H1 (cell line): ENCODE data around the gene ANKS1B. TPM values are rescaled to one million over a fixed set of nuclear protein-coding genes. Genes with fewer than 3 reads are reported as not detected.

Experiments
- CTCF ChIA-PET: fragments of 300-600 bp; sonication (Branson Sonifier 250); formaldehyde crosslinking; loops from one replicate; lab custom pipeline; 2021; ENCODE audit not compliant: partially characterized antibody; lab: Charles Lee
- POLR2A ChIA-PET: fragments of 300-600 bp; sonication (Branson Sonifier 250); formaldehyde crosslinking; loops from one replicate; lab custom pipeline; 2021; ENCODE audit warnings: inconsistent platforms; ENCODE audit not compliant: partially characterized antibody; lab: Charles Lee
- DNase-seq, 2 experiments: peaks; one replicate each; pipeline versions ENCODE4 v3.0.0 to v3.0.0-alpha.2; 2010 to 2022; ENCODE audit warnings: low spot score in 2 of 2, low read depth in 1 of 2, mixed read lengths in 1 of 2
- FAIRE-seq: peaks from 2 replicates; lab custom pipeline; 2011; peaks lifted over from hg19 to GRCh38; lab: Jason Lieb, UNC
- H2AFZ ChIP-seq: 2 replicates; pipeline ENCODE4 v1.8.1; 2012; ENCODE audit warnings: low read length, inconsistent platforms
- H2AK5ac ChIP-seq: 2 replicates; pipeline ENCODE4 v1.6.1; 2013; ENCODE audit warnings: low read depth, low read length
- H2BK120ac ChIP-seq: replicated peaks from 2 replicates; pipeline ENCODE3; 2013; ENCODE audit warnings: low read depth, low read length, inconsistent platforms
- H2BK12ac ChIP-seq: 2 replicates; pipeline ENCODE4 v1.6.1; 2013; ENCODE audit warnings: low read depth, low read length
- H2BK15ac ChIP-seq: 2 replicates; pipeline ENCODE4 v1.6.1; 2013; ENCODE audit warnings: low read length
- H2BK20ac ChIP-seq: 2 replicates; pipeline ENCODE4 v1.6.1; 2013; ENCODE audit warnings: low read length
- H2BK5ac ChIP-seq: 2 replicates; pipeline ENCODE4 v1.6.1; 2013; ENCODE audit warnings: low read depth, low read length
- H3K14ac ChIP-seq: 2 replicates; pipeline ENCODE4 v1.6.1; 2013; ENCODE audit warnings: inconsistent platforms; ENCODE audit not compliant: insufficient read length
- H3K18ac ChIP-seq: 2 replicates; pipeline ENCODE4 v1.6.1; 2013; ENCODE audit warnings: low read length; ENCODE audit errors: extremely low read depth
- H3K23ac ChIP-seq: 2 replicates; pipeline ENCODE4 v1.6.1; 2013; ENCODE audit warnings: inconsistent platforms; ENCODE audit not compliant: insufficient read length
- H3K23me2 ChIP-seq: 2 replicates; pipeline ENCODE4 v1.6.1; 2013; ENCODE audit warnings: low read depth, low read length
- H3K27ac ChIP-seq: 2 replicates; pipeline ENCODE4 v1.6.1; 2011; ENCODE audit warnings: low read depth, low read length, inconsistent platforms
- H3K27me3 ChIP-seq, 4 experiments: replicated peaks in 1 of 4; 1 replicate in 1 of 4; 2 replicates in 3 of 4; pipeline versions ENCODE4 v1.6.1 to v1.8.1; 2011 to 2013; ENCODE audit warnings: low read length in 3 of 4, mild to moderate bottlenecking in 3 of 4, inconsistent platforms in 2 of 4, mixed read lengths in 2 of 4, moderate library complexity in 1 of 4; ENCODE audit not compliant: control insufficient read depth in 3 of 4, insufficient read depth in 3 of 4; ENCODE audit errors: extremely low read depth in 1 of 4
- H3K36me3 ChIP-seq, 4 experiments: 2 replicates each; pipeline versions ENCODE4 v1.6.1 to v1.8.1; 2011 to 2013; ENCODE audit warnings: mild to moderate bottlenecking in 4 of 4, low read length in 3 of 4, moderate library complexity in 2 of 4, control low read depth in 1 of 4, inconsistent platforms in 1 of 4; ENCODE audit not compliant: insufficient read depth in 4 of 4, control insufficient read depth in 2 of 4
- H3K4ac ChIP-seq: replicated peaks from 2 replicates; pipeline ENCODE3; 2013; ENCODE audit warnings: low read length, low read depth, mixed read lengths, inconsistent platforms; ENCODE audit not compliant: insufficient read length
- H3K4me1 ChIP-seq, 4 experiments: replicated peaks in 1 of 4; 1 replicate in 1 of 4; 2 replicates in 3 of 4; pipeline versions ENCODE4 v1.6.1 to v1.8.1; 2011 to 2013; ENCODE audit warnings: low read length in 3 of 4, inconsistent platforms in 2 of 4, mixed read lengths in 1 of 4; ENCODE audit not compliant: insufficient read depth in 4 of 4, control insufficient read depth in 3 of 4
- H3K4me2 ChIP-seq, 2 experiments: 2 replicates each; pipeline versions ENCODE4 v1.6.1 to v1.8.1; 2011 to 2013; ENCODE audit warnings: low read depth in 2 of 2, low read length in 2 of 2, control low read depth in 1 of 2, inconsistent platforms in 1 of 2, mild to moderate bottlenecking in 1 of 2; ENCODE audit not compliant: insufficient read depth in 1 of 2
- H3K4me3 ChIP-seq, 4 experiments: fragments of 200-600, 300-600 bp in 1 of 4; sonication (generic), shearing (Covaris generic), sonication (Bioruptor Twin) in 1 of 4; 2 replicates each; pipeline versions ENCODE4 v1.5.1 to v1.8.1; 2011 to 2016; ENCODE audit warnings: low read length in 4 of 4, low read depth in 3 of 4, control low read depth in 2 of 4, inconsistent platforms in 2 of 4, mild to moderate bottlenecking in 2 of 4, mixed read lengths in 1 of 4, moderate library complexity in 1 of 4; ENCODE audit not compliant: insufficient read depth in 2 of 4; ENCODE audit errors: extremely low read depth in 1 of 4
- H3K56ac ChIP-seq: replicated peaks from 2 replicates; pipeline ENCODE3; 2013; ENCODE audit warnings: low read depth, mild to moderate bottlenecking, mixed read lengths, low read length, inconsistent platforms; ENCODE audit not compliant: insufficient read length
- H3K79me1 ChIP-seq: 2 replicates; pipeline ENCODE4 v1.6.1; 2013; ENCODE audit warnings: low read depth, low read length, control low read depth
- H3K79me2 ChIP-seq, 2 experiments: 2 replicates each; pipeline versions ENCODE4 v1.6.1 to v1.8.1; 2012 to 2013; ENCODE audit warnings: low read length in 2 of 2, mild to moderate bottlenecking in 2 of 2, inconsistent platforms in 1 of 2; ENCODE audit not compliant: insufficient read depth in 2 of 2, control insufficient read depth in 1 of 2
- H3K9ac ChIP-seq, 4 experiments: replicated peaks in 1 of 4; 1 replicate in 1 of 4; 2 replicates in 3 of 4; pipeline versions ENCODE4 v1.6.1 to v1.8.1; 2011 to 2013; ENCODE audit warnings: low read depth in 3 of 4, low read length in 3 of 4, control low read depth in 2 of 4, mild to moderate bottlenecking in 2 of 4, moderate library complexity in 2 of 4, inconsistent platforms in 1 of 4; ENCODE audit errors: extremely low read depth in 1 of 4
- H3K9me3 ChIP-seq, 2 experiments: 2 replicates each; pipeline versions ENCODE4 v1.6.1 to v1.8.1; 2012 to 2013; ENCODE audit warnings: mild to moderate bottlenecking in 2 of 2, moderate library complexity in 2 of 2, control low read depth in 1 of 2, inconsistent platforms in 1 of 2, low read depth in 1 of 2, low read length in 1 of 2, mixed read lengths in 1 of 2; ENCODE audit not compliant: insufficient read depth in 2 of 2
- H4K20me1 ChIP-seq, 2 experiments: replicated peaks in 1 of 2; 2 replicates each; pipeline versions ENCODE3 to v1.8.1; 2011 to 2013; ENCODE audit warnings: inconsistent platforms in 2 of 2, low read length in 2 of 2, mild to moderate bottlenecking in 1 of 2; ENCODE audit not compliant: insufficient read depth in 2 of 2, control insufficient read depth in 1 of 2
- H4K5ac ChIP-seq: 2 replicates; pipeline ENCODE4 v1.6.1; 2013; ENCODE audit warnings: low read length, low read depth, mixed read lengths, inconsistent platforms; ENCODE audit not compliant: insufficient read length
- H4K8ac ChIP-seq: 2 replicates; pipeline ENCODE4 v1.8.0; 2013; ENCODE audit warnings: mild to moderate bottlenecking, moderate library complexity, low read length, inconsistent platforms; ENCODE audit not compliant: insufficient read depth; ENCODE audit errors: extremely low read depth
- H4K91ac ChIP-seq: replicated peaks from 2 replicates; pipeline ENCODE3; 2013; ENCODE audit warnings: low read length, mixed read lengths, inconsistent platforms; ENCODE audit not compliant: insufficient read length
- ASH2L ChIP-seq: fragments of 200-600, 300-600 bp; sonication (generic); IDR thresholded peaks from one replicate; pipeline ENCODE4 v1.7.1; 2017; ENCODE audit warnings: low read length
- ATF3 ChIP-seq: IDR thresholded peaks from 2 replicates; pipeline ENCODE4 v1.6.1; 2011; ENCODE audit warnings: low read depth, mild to moderate bottlenecking, low read length; ENCODE audit not compliant: insufficient read depth
- CEBPB ChIP-seq: IDR thresholded peaks from 2 replicates; pipeline ENCODE4 v1.6.1; 2012; ENCODE audit warnings: low read depth, low read length
- CTCF ChIP-seq, 3 experiments: IDR thresholded peaks; 1 replicate in 2 of 3; 2 replicates in 1 of 3; pipeline versions ENCODE4 v1.5.1 to v1.6.1; 2011; ENCODE audit warnings: low read length in 3 of 3, mild to moderate bottlenecking in 3 of 3, inconsistent platforms in 2 of 3, low read depth in 1 of 3, moderate library complexity in 1 of 3; ENCODE audit not compliant: insufficient read depth in 1 of 3; ENCODE audit errors: control extremely low read depth in 1 of 3
- POLR2AphosphoS5 ChIP-seq: IDR thresholded peaks from 2 replicates; pipeline ENCODE4 v1.6.1; 2011; ENCODE audit warnings: low read depth, low read length
- SIRT6 ChIP-seq: IDR thresholded peaks from one replicate; pipeline ENCODE4 v1.7.1; 2012; ENCODE audit warnings: low read length, inconsistent platforms
- YY1 ChIP-seq: IDR thresholded peaks from 2 replicates; pipeline ENCODE4 v1.6.1; 2011; ENCODE audit warnings: low read depth, mild to moderate bottlenecking, low read length
- WGBS, 2 experiments: shearing (Covaris generic) in 1 of 2; methylation state at CpG; one replicate each; pipeline versions ENCODE4 v1.1.6 to v1.1.7; 2013 to 2015; ENCODE audit warnings: low lambda C conversion rate in 2 of 2, mixed read lengths in 2 of 2, inconsistent platforms in 1 of 2, low coverage in 1 of 2, missing lambda C conversion rate in 1 of 2; ENCODE audit not compliant: insufficient replicate concordance in 2 of 2, insufficient coverage in 1 of 2, insufficient read length in 1 of 2; ENCODE audit errors: extremely low coverage in 1 of 2, missing lambda C conversion rate in 1 of 2; 5-methylcytosine and 5-hydroxymethylcytosine counted together
- polyA plus RNA-seq, 7 experiments: library from polyadenylated mRNA; depleted of rRNA in 3 of 7; stranded (reverse) in 5 of 7; unstranded in 2 of 7; fragments of >200 nt in 5 of 7; fragments of 200-250 nt in 2 of 7; gene quantifications; 1 replicate in 5 of 7; 2 replicates in 1 of 7; 4 replicates in 1 of 7; pipeline versions ENCODE4 v1.2.1 to v1.2.3, GENCODE V29; 2011 to 2013; ENCODE audit warnings: missing spikeins in 2 of 7, mixed read lengths in 2 of 7
- total RNA-seq: library from RNA; stranded (reverse); fragmentation: NEBNext Ultra II Directional; extraction: Animal tissue kit (Norgen Biotek cat#: 25700); gene quantifications from 2 replicates; pipeline ENCODE4 v1.2.1, GENCODE V29; 2021

The ANKS1B gene
- total and polyA plus RNA-seq, 2 of the 8 experiments (the other 6 are each of a cell fraction or from before 2014, with no cell fraction given): 2.7 to 6.1 TPM

GRCh38 chr12:98870504-98870903 is 1114.2 kb downstream of the ANKS1B start:
- Histone ChIP-seq H3K27ac (no peak overlapping the region), H2BK20ac (no peak overlapping the region), H3K23ac (no peak overlapping the region), H3K4ac (no peak overlapping the region), H3K36me3 (no peaks in the 10 kb centered on the region), H2AFZ (no peak overlapping the region), H3K56ac (no peak overlapping the region), H2BK12ac (peak overlapping the region; percentile 45; the same call in 1 of the 2 replicates), H3K9me3 (no peaks in the 10 kb centered on the region), H2BK120ac (no peak overlapping the region), H3K23me2 (no peaks in the 10 kb centered on the region; the same call in 1 of the 2 replicates), H3K4me2 (no peak overlapping the region), H2AK5ac (no peak overlapping the region), H3K79me1 (no peaks in the 10 kb centered on the region), H3K79me2 (no peaks in the 10 kb centered on the region), H2BK5ac (no peak overlapping the region), H3K14ac (no peak overlapping the region), H3K4me3 (no peak overlapping the region), H4K20me1 (no peaks in the 10 kb centered on the region), H3K4me1 (peaks cover 0 to 5% (median 4%) of the 10 kb centered on the region in 4 experiments; a peak in 3 of 7 replicates), H4K5ac (no peak overlapping the region), H3K9ac (no peak overlapping the region), H4K91ac (no peak overlapping the region), H3K18ac (no peak overlapping the region), H2BK15ac (no peak overlapping the region), H4K8ac (no peak overlapping the region), H3K27me3 (no peaks in the 10 kb centered on the region)
- ChIA-PET CTCF (interaction anchor here (0.7 to 1.6 kb wide), 8 partner anchors 9 to 172 kb away, joined by 3 to 4 read pairs (median 3); no protein-coding TSS in a partner anchor), POLR2A (no interaction called here)
- DNase-seq (no peak), FAIRE-seq (no peak)
- TF ChIP-seq CEBPB (no peak), SIRT6 (no peak), ATF3 (no peak), POLR2AphosphoS5 (no peak), CTCF (IDR thresholded peaks at IDR 0.05; ENCODE audit: control extremely low read depth in 1 of 3, insufficient read depth in 1 of 3, low read depth in 1 of 3, low read length in 3 of 3) (no peak), ASH2L (no peak), YY1 (no peak)
- WGBS, 2 experiments: 88% methylated on average over 6 of the region's 6 CpGs; no CpG with 5 or more reads in 1 of the 2 experiments
